GM13976 (cell line): Measurements from ENCODE around the gene CCR5AS.
"Not testable (repeated sequence)": the region's sequence is repeated elsewhere in the genome, so short reads cannot be mapped to it uniquely, and the experiment has no call there.

Source experiments
- DNase-seq: peaks from one replicate; pipeline ENCODE4 v3.0.0; 2012; ENCODE audit warnings: low spot score
- in situ Hi-C: fragments of 300-500 bp; cut with MboI; formaldehyde crosslinking; loops from one replicate; pipeline ENCODE4 v1.12.0; 2022; ENCODE audit warnings: low sequenced_read_pairs, mixed read lengths, inconsistent platforms; ENCODE audit not compliant: unreplicated experiment
- TF ChIP-seq, protein P1 (sequence below): IDR thresholded peaks from 2 replicates; pipeline ENCODE4 v1.5.1; 2012; ENCODE audit warnings: borderline replicate concordance, mild to moderate bottlenecking; ENCODE audit not compliant: insufficient read depth; ENCODE audit errors: extremely low read depth, missing control alignments, control extremely low read depth

Gene CCR5AS

DNA sequence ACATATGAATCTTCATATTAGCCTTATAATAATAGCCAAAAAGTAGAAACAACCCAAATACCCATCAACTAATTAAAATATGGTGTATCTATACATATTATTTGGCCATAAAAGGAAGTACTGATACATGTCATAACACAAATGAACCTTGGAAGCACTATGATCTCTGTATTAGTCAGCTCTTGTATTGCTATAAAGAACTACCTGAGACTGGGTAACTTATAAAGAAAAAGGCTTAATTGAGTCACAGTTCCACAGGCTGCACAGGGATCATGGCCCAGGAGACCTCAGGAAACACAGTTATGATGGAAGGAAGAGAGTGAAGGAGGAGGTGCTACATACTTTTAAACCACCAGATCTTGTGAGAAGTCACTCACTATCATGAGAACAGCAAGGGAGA is 69.0 kb downstream of the CCR5AS start:
- TF ChIP-seq, protein P1, sequence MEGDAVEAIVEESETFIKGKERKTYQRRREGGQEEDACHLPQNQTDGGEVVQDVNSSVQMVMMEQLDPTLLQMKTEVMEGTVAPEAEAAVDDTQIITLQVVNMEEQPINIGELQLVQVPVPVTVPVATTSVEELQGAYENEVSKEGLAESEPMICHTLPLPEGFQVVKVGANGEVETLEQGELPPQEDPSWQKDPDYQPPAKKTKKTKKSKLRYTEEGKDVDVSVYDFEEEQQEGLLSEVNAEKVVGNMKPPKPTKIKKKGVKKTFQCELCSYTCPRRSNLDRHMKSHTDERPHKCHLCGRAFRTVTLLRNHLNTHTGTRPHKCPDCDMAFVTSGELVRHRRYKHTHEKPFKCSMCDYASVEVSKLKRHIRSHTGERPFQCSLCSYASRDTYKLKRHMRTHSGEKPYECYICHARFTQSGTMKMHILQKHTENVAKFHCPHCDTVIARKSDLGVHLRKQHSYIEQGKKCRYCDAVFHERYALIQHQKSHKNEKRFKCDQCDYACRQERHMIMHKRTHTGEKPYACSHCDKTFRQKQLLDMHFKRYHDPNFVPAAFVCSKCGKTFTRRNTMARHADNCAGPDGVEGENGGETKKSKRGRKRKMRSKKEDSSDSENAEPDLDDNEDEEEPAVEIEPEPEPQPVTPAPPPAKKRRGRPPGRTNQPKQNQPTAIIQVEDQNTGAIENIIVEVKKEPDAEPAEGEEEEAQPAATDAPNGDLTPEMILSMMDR = no peak
- in situ Hi-C loops = no loop called here

DNA sequence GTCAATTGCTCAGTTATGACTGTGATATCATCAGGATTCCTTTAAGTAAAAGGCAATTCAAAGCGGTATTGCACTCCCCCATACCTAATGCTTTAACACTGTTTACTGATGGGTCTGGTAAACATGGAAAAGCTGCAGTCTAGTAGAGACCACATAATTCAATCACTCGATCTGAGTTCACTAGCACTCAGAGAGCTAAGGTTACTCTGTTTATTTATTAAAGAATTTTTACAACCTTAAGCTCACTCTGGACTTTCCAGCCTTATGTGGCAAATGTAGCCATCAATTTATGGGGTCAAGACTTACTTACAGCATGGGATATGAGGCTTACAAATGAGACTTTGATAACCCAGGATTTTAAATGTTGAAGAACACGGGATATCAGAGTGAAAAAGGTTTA is 71.3 kb downstream of the CCR5AS start:
- DNase-seq = no peak
- TF ChIP-seq, protein P1 = no peak
- in situ Hi-C loops = no loop called here

More for the DNA sequence above, 69.0 kb downstream of the CCR5AS start:
- DNase-seq = no peak

DNA sequence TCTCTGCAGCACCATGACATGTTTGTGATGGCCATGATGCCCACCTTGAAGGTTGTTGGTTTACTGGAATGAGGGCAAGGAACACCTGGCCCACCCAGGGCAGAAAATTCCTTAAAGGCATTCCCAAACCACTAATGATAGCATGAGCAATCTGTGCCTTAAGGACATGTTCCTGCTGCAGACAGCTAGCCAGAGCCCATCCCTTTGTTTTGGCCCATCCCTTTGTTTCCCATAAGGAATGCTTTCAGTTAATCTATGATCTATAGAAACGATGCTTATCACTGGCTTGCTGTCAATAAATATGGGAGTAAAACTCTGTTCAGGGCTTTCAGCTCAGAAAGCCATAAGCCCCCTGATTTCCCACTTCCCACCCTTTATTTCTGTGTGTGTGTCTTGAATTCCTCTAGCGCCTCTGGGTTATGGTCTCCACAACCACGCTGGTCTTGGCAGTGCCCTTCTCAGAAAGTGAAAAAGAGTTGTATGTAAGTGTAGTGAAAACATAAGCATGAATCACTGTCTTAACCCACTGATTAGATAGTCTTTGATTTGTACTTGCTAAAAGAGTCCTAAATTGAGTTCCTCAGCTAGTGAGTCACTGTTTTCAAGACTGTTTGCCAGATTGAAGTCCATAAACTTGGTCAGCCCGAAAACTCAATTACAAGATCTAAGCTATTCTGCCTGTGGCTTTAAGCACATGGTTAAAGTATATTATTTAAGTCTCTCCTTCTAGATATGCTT is 72.0 kb downstream of the CCR5AS start:
- TF ChIP-seq, protein P1 = no peak
- in situ Hi-C loops = no loop called here
- no peak for DNase-seq

DNA sequence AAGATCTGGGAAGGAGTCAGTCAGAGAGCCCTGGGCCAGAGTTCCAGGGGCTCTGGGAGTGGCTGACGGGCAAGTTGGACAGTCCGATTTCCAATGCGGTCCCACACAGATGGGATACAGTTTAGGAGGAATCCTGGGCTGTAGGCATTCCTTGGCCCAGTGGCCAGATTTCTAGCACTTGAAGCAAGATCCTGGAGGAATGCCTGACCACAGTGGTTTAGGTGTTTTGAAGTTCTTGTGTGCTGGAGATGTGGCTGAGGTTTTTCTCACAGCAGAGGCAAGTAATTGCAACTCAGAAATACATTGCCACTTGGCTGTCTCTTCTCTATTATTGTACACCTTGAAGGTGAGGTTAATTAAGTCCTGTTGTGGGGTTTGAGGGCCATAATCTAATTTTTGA is 76.2 kb downstream of the CCR5AS start:
- DNase-seq, in situ Hi-C loops: not testable (repeated sequence)

DNA sequence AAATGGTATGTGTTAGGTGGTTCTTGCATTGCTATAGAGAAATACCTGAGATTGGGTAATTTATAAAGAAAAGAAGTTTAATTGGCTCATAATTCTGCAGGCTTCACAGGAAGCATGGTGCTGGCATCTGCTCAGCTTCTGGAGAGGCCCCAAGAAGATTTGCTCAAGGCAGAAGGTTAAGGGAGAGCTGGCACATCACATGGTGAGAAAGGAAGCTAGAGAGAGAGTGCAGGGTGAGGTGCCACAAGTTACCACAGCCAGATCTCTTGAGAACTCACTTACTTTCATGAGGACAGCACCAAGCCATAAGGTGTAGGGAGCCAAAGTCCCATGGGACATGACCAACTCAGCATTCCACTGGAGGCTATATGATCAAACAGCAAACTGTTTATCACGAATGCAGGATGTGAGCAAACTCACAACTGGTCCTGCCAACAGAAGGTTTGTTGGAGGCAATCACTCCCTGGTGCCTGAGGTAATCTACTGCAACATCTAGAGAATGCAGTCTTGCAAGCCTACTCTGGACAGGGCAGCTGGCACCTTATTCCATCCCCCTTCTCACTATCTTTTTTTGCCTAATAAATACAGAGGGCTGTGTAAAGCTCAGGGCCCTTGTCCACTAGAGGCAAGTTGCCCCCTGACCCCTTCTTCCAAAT is 81.1 kb downstream of the CCR5AS start:
- in situ Hi-C loops = no loop called here
- TF ChIP-seq, protein P1 = no peak
- DNase-seq = no peak

DNA sequence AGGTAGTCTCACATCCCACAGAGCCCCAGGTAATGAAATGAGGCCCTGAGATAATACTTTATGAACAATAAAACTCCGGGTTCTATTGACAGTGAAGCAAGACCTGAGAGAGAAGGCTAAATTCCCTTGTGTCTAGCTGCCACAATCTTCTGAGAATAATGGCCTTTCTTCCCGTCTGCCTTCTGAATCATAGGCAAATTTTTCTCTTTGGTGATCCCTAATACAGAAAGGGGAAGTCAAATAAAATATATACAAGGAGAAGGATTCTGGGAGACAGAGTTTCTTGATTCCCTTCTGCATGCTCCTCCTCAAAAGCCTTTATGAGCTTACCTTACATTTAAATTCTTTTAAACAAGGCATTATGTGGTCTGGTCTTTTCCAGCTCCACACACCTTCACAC is 82.8 kb downstream of the CCR5AS start:
- in situ Hi-C loops = no loop called here
- DNase-seq = no peak
- TF ChIP-seq, protein P1 = no peak

DNA sequence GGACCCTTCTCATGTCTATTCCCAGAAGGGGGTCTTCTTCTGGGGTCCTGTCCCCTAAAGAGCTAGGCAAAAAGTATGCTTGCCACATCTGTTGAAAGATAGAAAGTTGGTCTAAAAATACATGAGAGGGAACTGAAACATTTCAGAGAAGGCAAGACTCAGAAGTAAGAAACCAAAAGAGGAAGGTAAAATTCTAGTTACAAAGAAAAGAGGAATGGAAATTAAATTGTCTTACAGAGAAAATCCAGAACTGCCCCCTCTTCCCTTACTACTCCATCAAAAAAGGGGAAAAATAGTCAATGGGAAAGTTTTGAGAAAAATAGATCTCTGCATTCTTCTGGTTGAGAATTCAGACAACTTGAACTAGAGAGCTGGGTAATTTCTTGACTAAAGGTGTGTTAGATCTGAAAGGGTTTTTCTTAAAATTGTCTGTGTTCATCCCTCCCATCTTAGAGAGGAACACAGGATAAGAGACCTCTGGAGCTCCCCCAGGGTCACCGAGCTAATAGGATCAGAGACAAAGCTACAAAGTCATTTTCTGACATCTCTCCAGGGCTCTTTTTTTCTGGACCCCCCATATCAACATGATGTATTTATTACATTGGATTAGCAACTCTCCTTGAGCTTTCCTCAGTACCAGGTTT is 85.3 kb downstream of the CCR5AS start:
- TF ChIP-seq, protein P1 = no peak
- in situ Hi-C loops = no loop called here
- DNase-seq = peak; percentile 42
